Suprapubic skin (tissue), 4 donors: ENCODE results near the gene PKP3. TPM values are rescaled to one million over a fixed set of nuclear protein-coding genes. Genes with fewer than 3 reads are reported as not detected.

Experiments used
- DNase-seq, 2 donors: peaks; one replicate each; pipeline ENCODE4 v3.0.0-alpha.2; 2019; ENCODE audit warnings: low spot score in 2 of 2
- H3K27ac ChIP-seq: fragments of 200-600 bp; sonication (generic); one replicate; pipeline ENCODE4 v1.5.1; 2019
- H3K27me3 ChIP-seq: fragments of 200-600 bp; sonication (generic); one replicate; pipeline ENCODE4 v1.5.1; 2019
- H3K36me3 ChIP-seq: fragments of 200-600 bp; sonication (generic); one replicate; pipeline ENCODE4 v1.5.1; 2019
- H3K4me1 ChIP-seq: fragments of 200-600 bp; sonication (generic); one replicate; pipeline ENCODE4 v1.5.1; 2019
- H3K4me3 ChIP-seq: fragments of 200-600 bp; sonication (generic); one replicate; pipeline ENCODE4 v1.5.1; 2019; ENCODE audit warnings: mild to moderate bottlenecking
- H3K9me3 ChIP-seq: fragments of 200-600 bp; sonication (generic); one replicate; pipeline ENCODE4 v1.5.1; 2019
- EP300 ChIP-seq: sonication (generic); formaldehyde crosslinking; IDR thresholded peaks from one replicate; pipeline ENCODE4 v1.6.1; 2017; ENCODE audit warnings: antibody characterized with exemption
- POLR2A ChIP-seq, 2 donors: fragments of 450-650 bp; IDR thresholded peaks; one replicate each; pipeline ENCODE4 v1.6.1; 2017; ENCODE audit warnings: antibody characterized with exemption in 2 of 2, mild to moderate bottlenecking in 2 of 2, moderate library complexity in 2 of 2
- POLR2AphosphoS5 ChIP-seq, 3 donors: sonication (generic); formaldehyde crosslinking; IDR thresholded peaks; one replicate each; pipeline ENCODE4 v1.6.1; 2017; ENCODE audit warnings: antibody characterized with exemption in 3 of 3
- WGBS: methylation state at CpG from one replicate; pipeline ENCODE4 v1.1.5; 2018; 5-methylcytosine and 5-hydroxymethylcytosine counted together
- total RNA-seq, 4 donors: library from RNA; depleted of rRNA; stranded (reverse); fragments of >200 nt; gene quantifications; one replicate each; pipeline ENCODE4 v1.1.0, GENCODE V29; 2016
- TF ChIP-seq, protein P1 (sequence below), 2 donors: fragments of 200-600 bp in 1 of 2; fragments of 450-650 bp in 1 of 2; sonication (generic) in 1 of 2; IDR thresholded peaks; one replicate each; pipeline ENCODE4 v1.5.1; 2016 to 2019; ENCODE audit warnings: antibody characterized with exemption in 2 of 2, mild to moderate bottlenecking in 1 of 2, moderate library complexity in 1 of 2

PKP3 gene
- total RNA-seq, 4 donors from 2014 or later = 318 to 486 (median 428) TPM

DNA sequence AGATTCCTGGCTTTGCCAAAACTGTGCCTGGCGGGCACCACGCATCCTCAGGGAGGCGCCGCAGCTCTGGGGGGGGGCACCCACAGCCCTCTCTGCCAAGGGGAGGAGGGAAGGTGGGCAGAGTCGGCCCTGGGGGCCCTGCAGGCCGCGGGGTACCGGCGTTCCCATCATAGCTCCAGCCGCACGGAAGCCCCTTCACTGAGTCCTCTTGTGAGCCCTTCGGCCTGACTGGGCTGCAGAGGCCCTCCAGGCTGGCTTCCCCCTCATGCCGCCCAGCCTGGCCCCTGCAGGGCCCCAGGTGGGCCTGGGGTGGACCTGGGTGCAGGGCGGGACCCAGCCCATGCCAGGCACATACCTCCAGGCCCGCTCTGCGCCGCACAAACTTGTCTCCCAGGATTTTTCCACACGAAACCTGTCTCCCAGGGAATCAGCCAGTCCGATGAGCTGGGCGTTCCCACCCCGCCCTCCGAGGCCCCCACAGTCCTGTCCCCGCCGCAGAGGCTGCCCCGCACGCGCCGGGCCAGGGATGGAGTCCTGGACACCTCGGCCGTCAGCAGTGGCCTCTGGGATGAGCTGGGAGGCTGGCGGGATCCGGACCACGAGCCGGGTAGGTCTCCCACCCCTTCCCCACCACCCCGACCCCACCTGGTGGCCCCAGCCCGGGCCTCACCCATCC is 1.8 kb upstream of the PKP3 start:
- Histone ChIP-seq H3K36me3 (peaks cover 6% of the 10 kb centered on the region), H3K27me3 (peaks cover 13% of the 10 kb centered on the region), H3K27ac (peak overlapping the region; percentile 92), H3K4me3 (peak overlapping the region; percentile 58), H3K9me3 (no peaks in the 10 kb centered on the region), H3K4me1 (peaks cover 39% of the 10 kb centered on the region)
- DNase-seq = no peak
- TF ChIP-seq POLR2AphosphoS5 (IDR thresholded peaks at IDR 0.05) = no peak
- WGBS = 29% methylated on average over 13 of the region's 36 CpGs

DNA sequence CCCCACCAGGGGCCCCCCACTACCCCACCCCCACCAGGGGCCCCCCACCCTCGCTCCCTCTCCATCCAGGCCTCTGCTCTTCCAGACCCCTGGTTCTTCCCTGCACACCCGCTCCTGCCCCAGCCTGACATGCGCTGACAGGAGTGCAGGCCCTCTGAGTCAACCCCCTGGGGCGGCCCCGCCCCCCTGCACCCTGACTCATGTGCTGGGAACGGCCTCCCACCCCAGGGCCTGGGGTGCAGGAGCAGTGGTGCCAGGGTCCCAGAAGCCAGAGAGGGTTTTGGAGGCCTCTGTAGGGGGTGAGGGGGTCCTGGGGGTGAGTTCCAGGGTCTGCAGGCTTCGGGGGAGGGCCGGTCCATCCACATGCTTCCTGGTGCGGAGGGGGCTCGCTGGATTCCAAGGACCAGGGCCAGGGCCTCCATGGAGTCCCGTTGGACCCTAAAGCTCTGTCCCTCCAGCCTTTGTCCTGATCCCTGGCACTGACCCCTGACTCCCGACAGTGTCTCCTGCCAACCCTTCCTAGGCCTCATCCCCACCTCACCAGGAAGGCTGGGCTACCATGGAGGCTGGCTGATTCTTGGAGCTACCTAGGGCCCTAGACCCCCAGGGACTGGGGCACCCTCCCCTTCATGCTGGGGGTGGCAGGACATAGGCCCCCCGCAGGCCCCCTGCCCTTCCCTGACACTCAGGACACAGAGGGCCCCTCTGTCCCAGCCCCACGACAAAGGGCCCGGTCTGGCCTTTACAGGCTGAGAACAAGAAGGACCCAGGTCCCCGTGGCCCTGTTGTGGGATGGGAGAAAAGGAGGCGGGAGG is 583 bp upstream of the PKP3 start:
- no peak for TF ChIP-seq POLR2A (IDR thresholded peaks at IDR 0.05)
- peak in 1 of 3 donors; percentile 12 for TF ChIP-seq POLR2AphosphoS5 (IDR thresholded peaks at IDR 0.05)
- Histone ChIP-seq H3K9me3 (no peaks in the 10 kb centered on the region), H3K4me1 (peaks cover 41% of the 10 kb centered on the region), H3K36me3 (peaks cover 11% of the 10 kb centered on the region), H3K4me3 (peak overlapping the region; percentile 58), H3K27me3 (peaks cover 13% of the 10 kb centered on the region), H3K27ac (peak overlapping the region; percentile 92)
- WGBS = 40% methylated on average over 1 of the region's 17 CpGs
- no peak for DNase-seq

DNA sequence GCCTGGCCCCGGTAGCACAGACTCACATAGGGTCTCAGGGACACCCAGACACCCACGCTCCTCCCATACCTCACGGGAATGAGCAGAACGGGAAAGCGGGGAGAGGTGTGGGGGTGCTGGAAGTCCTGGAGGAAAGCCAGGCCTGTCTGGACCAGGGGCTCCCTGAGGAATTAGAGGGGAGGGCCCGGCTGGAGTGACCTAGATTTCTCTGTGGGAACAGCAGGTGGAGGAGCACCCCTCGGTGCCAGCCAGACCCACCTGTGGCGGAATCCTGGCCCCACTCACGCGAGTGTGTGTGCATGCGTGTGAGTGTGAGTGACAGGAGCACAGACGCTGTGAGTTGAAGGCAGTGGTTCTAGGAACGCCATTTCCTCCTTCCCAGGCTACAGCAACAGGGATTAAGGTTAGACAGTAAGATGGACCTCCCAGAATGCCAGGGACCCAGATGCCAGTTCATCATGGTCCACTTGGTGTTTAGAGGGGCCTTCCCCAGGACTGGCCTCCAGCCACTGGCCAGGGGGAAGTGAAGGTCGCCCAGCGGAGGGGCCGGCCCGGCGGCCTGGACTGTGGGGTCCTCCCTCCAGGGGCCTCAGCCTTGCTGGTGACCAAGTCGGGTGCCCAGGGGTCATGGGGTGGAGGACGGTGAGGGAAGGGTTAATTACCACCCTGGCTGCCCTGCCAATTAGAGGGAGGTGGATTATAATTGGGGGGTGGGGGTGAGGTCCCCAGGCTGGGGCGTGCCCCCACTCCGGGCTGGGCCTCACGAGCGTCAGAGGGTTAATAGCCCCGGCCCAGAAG is 1.0 kb downstream of the PKP3 start:
- no peaks in the 10 kb centered on the region for H3K9me3 ChIP-seq
- WGBS = 54% methylated on average over 9 of the region's 25 CpGs
- H3K27ac ChIP-seq = peak overlapping the region; percentile 92
- H3K4me3 ChIP-seq = peak overlapping the region; percentile 58
- peaks cover 21% of the 10 kb centered on the region for H3K36me3 ChIP-seq
- peaks cover 19% of the 10 kb centered on the region for H3K27me3 ChIP-seq
- TF ChIP-seq, protein P1, sequence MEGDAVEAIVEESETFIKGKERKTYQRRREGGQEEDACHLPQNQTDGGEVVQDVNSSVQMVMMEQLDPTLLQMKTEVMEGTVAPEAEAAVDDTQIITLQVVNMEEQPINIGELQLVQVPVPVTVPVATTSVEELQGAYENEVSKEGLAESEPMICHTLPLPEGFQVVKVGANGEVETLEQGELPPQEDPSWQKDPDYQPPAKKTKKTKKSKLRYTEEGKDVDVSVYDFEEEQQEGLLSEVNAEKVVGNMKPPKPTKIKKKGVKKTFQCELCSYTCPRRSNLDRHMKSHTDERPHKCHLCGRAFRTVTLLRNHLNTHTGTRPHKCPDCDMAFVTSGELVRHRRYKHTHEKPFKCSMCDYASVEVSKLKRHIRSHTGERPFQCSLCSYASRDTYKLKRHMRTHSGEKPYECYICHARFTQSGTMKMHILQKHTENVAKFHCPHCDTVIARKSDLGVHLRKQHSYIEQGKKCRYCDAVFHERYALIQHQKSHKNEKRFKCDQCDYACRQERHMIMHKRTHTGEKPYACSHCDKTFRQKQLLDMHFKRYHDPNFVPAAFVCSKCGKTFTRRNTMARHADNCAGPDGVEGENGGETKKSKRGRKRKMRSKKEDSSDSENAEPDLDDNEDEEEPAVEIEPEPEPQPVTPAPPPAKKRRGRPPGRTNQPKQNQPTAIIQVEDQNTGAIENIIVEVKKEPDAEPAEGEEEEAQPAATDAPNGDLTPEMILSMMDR (IDR thresholded peaks at IDR 0.05) = no peak
- TF ChIP-seq POLR2A (IDR thresholded peaks at IDR 0.05) = peak in 1 of 2 donors; percentile 16
- no peak for DNase-seq
- H3K4me1 ChIP-seq = peaks cover 41% of the 10 kb centered on the region

DNA sequence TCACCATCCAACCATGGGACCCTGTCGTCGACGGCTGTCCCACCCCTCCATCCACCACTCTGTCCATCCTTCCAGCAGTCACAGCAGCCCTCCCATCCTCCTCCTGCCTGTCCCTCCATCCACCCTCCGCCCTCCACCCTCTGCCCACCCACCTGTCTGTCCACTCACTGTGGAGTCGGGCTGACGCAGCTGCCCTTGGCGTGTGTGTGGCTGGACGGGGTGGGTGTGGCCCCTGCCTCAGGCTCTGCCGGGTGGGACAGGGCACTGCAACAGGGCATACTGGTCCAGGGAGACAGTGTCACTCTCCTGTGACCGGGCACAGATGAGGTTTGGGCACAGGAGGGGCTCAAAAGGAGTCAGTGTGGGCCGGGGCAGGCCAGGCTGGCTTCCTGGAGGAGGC is 1.9 kb downstream of the PKP3 start:
- H3K4me3 ChIP-seq = peak overlapping the region; percentile 58
- peaks cover 40% of the 10 kb centered on the region for H3K4me1 ChIP-seq
- peaks cover 23% of the 10 kb centered on the region for H3K27me3 ChIP-seq
- H3K36me3 ChIP-seq = peaks cover 25% of the 10 kb centered on the region
- WGBS = 54% methylated on average over 6 of the region's 11 CpGs
- TF ChIP-seq POLR2AphosphoS5 (IDR thresholded peaks at IDR 0.05) = no peak
- no peak for TF ChIP-seq EP300
- TF ChIP-seq, protein P1 (IDR thresholded peaks at IDR 0.05) = no peak
- no peak for TF ChIP-seq POLR2A (IDR thresholded peaks at IDR 0.05)
- no peak overlapping the region for H3K27ac ChIP-seq
- DNase-seq = no peak
- H3K9me3 ChIP-seq = no peaks in the 10 kb centered on the region

DNA sequence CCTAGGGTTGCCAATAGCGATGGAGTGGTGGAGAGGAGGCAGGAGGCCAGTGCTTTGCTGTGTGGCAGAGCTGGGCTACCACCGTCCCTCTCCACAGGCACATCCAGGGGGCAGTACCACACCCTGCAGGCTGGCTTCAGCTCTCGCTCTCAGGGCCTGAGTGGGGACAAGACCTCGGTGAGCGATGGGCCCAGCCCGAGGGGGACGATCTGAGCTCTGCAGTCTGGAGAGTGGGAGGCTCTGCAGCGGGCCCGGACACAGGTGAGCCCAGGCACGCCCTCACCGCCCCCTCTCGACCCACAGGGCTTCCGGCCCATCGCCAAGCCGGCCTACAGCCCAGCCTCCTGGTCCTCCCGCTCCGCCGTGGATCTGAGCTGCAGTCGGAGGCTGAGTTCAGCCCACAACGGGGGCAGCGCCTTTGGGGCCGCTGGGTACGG is 2.5 kb downstream of the PKP3 start:
- no peak for DNase-seq
- WGBS = no CpG with 5 or more reads among the region's 23 CpGs
- H3K36me3 ChIP-seq = peaks cover 25% of the 10 kb centered on the region
- H3K4me3 ChIP-seq = peak overlapping the region; percentile 39
- H3K27ac ChIP-seq = no peak overlapping the region
- H3K27me3 ChIP-seq = peaks cover 18% of the 10 kb centered on the region
- H3K4me1 ChIP-seq = peaks cover 33% of the 10 kb centered on the region
- H3K9me3 ChIP-seq = no peaks in the 10 kb centered on the region
- TF ChIP-seq POLR2A (IDR thresholded peaks at IDR 0.05) = no peak
- TF ChIP-seq, protein P1 (IDR thresholded peaks at IDR 0.05) = no peak
- TF ChIP-seq EP300 = no peak
